Stimulated activated CD4-positive, alpha-beta T cell treated with anti-CD3 and anti-CD28 coated beads, Interleukin-4, amount 100 ng/mL, for 48 hours (primary cell): ENCODE measurements around the gene DDX54.

Source experiments
- DNase-seq, 2 donors: peaks; one replicate each; pipeline ENCODE4 v3.0.0-alpha.2; 2020; ENCODE audit warnings: low read depth in 2 of 2

DDX54 gene

GRCh38 chr12:113189361-113189760, 4.1 kb upstream of the DDX54 start:
- DNase-seq: no peak

- DNase-seq: no peak
Measured at GRCh38 chr12:113186666-113187325, 1.5 kb upstream of the DDX54 start.

GRCh38 chr12:113186033-113186365, 721 bp upstream of the DDX54 start:
- no peak for DNase-seq

GRCh38 chr12:113184900-113185179, 438 bp downstream of the DDX54 start:
- peak; percentile 78 to 87 for DNase-seq

- peak in 1 of 2 donors; percentile 56 for DNase-seq
Measured at GRCh38 chr12:113184098-113184899, 979 bp downstream of the DDX54 start.

GRCh38 chr12:113183030-113183589, 2.2 kb downstream of the DDX54 start:
- no peak for DNase-seq

- no peak for DNase-seq
Measured at GRCh38 chr12:113181975-113182374, 3.3 kb downstream of the DDX54 start.

GRCh38 chr12:113180333-113180732, 4.9 kb downstream of the DDX54 start:
- DNase-seq: no peak

- no peak for DNase-seq
Measured at GRCh38 chr12:113179023-113179422, 6.3 kb downstream of the DDX54 start.

- peak; percentile 63 to 85 for DNase-seq
Measured at GRCh38 chr12:113174461-113175384, 10.6 kb downstream of the DDX54 start.

GRCh38 chr12:113173081-113173698, 12.1 kb downstream of the DDX54 start:
- no peak for DNase-seq

GRCh38 chr12:113172185-113172584, 13.1 kb downstream of the DDX54 start:
- DNase-seq: no peak

GRCh38 chr12:113171543-113171942, 13.7 kb downstream of the DDX54 start:
- DNase-seq: no peak

GRCh38 chr12:113170926-113171325, 14.4 kb downstream of the DDX54 start:
- DNase-seq: no peak

GRCh38 chr12:113170457-113170856, 14.8 kb downstream of the DDX54 start:
- DNase-seq: no peak

- DNase-seq: no peak
Measured at GRCh38 chr12:113169697-113170096, 15.6 kb downstream of the DDX54 start.

- no peak for DNase-seq
Measured at GRCh38 chr12:113167868-113168267, 17.4 kb downstream of the DDX54 start.

- DNase-seq: no peak
Measured at GRCh38 chr12:113165521-113166450, 19.5 kb downstream of the DDX54 start.

- DNase-seq: no peak
Measured at GRCh38 chr12:113164014-113164413, 21.3 kb downstream of the DDX54 start.

GRCh38 chr12:113163030-113163360, 22.3 kb downstream of the DDX54 start:
- no peak for DNase-seq
